GM12801 (cell line): ENCODE measurements around the gene SHF.

ENCODE experiments used
- CTCF ChIP-seq: IDR thresholded peaks from one replicate; pipeline ENCODE4 v1.5.1; 2011; ENCODE audit warnings: control low read depth; ENCODE audit not compliant: insufficient read length; ENCODE audit errors: extremely low read depth

The SHF gene, protein sequence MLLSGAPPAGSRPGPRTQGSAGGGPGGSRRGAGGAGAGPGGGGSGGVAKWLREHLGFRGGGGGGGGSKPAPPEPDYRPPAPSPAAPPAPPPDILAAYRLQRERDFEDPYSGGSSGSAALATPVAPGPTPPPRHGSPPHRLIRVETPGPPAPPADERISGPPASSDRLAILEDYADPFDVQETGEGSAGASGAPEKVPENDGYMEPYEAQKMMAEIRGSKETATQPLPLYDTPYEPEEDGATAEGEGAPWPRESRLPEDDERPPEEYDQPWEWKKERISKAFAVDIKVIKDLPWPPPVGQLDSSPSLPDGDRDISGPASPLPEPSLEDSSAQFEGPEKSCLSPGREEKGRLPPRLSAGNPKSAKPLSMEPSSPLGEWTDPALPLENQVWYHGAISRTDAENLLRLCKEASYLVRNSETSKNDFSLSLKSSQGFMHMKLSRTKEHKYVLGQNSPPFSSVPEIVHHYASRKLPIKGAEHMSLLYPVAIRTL

GRCh38 chr15:45187894-45188830 lies at the start of gene SHF:
Gene SHF (minus strand): TSS chr15:45187966. CDS start chr15:45187951, 15 bp downstream.
- TF ChIP-seq CTCF, result no peak

DNA sequence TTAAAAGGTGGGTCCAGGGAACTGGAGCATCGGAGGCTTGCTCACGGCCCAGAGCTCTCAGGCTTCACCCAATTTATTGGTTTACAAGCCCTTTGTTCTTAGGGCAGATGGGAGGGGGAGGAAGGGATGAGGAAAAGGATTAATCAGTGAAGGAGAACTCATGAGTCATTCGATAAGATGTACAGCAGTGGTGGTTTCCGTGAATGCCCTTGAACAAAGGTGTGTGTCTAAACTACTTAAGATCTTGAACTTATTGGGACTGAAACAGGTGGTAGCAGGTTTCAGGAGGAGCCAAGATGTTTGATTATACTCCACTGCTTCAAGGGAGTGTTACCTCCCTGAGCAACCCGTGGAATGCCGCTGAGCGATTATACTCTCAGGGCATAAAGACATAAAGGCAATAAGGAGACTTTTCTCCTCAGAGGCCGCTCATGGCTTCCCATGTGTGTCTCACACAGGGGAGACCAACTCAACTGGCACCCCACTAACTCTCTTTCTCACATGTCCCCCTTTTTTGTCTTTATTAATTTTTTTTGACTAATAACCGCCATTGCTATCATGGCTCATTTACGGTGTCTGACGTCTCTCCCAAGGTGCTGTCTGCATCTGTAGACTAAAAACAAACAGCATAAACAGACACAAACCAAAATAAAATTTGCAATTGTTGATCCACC lies 46.9 kb upstream of the SHF start:
- TF ChIP-seq CTCF, result no peak

GRCh38 chr15:45231864-45232562 lies 44.2 kb upstream of the SHF start:
- TF ChIP-seq CTCF, result no peak

- no peak for TF ChIP-seq CTCF
These were observed 43.4 kb upstream of the SHF start for GRCh38 chr15:45231132-45231531.

DNA sequence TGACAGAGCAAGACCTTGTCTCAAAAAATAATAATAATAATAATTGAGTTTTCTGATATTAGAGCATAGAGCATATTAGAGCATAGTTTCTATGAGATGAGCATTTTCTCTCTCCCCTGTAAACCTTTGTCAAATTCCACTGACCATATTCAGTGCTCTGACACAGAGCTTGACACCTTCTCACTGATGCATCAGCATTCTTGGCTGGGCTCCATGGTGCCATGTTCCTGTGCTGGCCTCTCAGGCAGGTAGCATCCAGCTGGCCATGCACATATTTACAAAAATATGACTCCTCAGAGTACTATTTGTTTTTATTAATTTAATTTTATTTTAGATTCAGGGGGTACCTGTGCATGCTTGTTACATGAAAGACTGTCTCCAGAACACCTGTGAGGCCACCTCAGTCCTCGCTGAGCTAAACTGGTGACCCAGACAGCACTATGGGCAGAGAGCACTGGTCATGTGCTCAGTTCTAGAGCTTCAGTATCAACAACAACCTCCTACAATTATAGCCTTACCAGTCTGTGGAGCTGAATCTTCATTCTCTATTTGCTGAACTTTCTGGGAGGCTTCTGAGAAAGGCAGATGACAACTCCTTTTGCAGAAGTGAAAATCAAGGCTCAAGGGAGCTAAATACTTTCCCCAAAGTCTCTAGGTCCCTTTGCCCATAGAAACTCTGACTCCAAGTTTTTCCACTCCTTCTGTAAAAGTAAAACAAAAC lies 42.6 kb upstream of the SHF start:
- TF ChIP-seq CTCF, result no peak

GRCh38 chr15:45228931-45229330 lies 41.2 kb upstream of the SHF start:
- TF ChIP-seq CTCF, result no peak
